Endothelial cell of umbilical vein (primary cell): ENCODE measurements around the gene BNC2. TPM values are rescaled to one million over a fixed set of nuclear protein-coding genes. Genes with fewer than 3 reads are reported as not detected.
A peak's percentile ranks its signal among the peaks of the same experiment; 100 is the strongest.

Source experiments
- BruUV-seq: library from RNA; stranded (reverse); fragments of 400-500 nt; replicated peaks from 2 replicates; lab custom pipeline; 2021; lab: Mats Ljungman, UMichigan
- CTCF ChIA-PET: fragments of 300-600, 350-600 bp; sonication (Branson Sonifier 250); formaldehyde crosslinking; loops from one replicate; lab custom pipeline; 2021; ENCODE audit warnings: antibody characterized with exemption, inconsistent platforms; lab: Charles Lee
- POLR2A ChIA-PET: fragments of 300-600, 350-600 bp; sonication (Branson Sonifier 250); formaldehyde crosslinking; loops from one replicate; lab custom pipeline; 2021; ENCODE audit warnings: antibody characterized with exemption, inconsistent platforms; lab: Charles Lee
- DNase-seq: peaks from one replicate; pipeline ENCODE4 v3.0.0-alpha.2; 2011; ENCODE audit warnings: low read depth, low spot score
- FAIRE-seq: peaks from 2 replicates; lab custom pipeline; 2011; peaks lifted over from hg19 to GRCh38; lab: Jason Lieb, UNC
- H2AFZ ChIP-seq: 2 replicates; pipeline ENCODE4 v1.6.0; 2012; ENCODE audit warnings: low read depth, low read length, control low read depth, inconsistent platforms
- H3K27ac ChIP-seq: 2 replicates; pipeline ENCODE4 v1.5.1; 2011; ENCODE audit warnings: low read depth, mild to moderate bottlenecking, control low read depth, low read length, moderate library complexity; ENCODE audit not compliant: insufficient read depth
- H3K27me3 ChIP-seq, 2 experiments: 2 replicates each; pipeline versions ENCODE4 v1.6.0 to v1.6.1; 2011; ENCODE audit warnings: low read length in 2 of 2, mixed read lengths in 1 of 2; ENCODE audit not compliant: control insufficient read depth in 2 of 2, insufficient read depth in 2 of 2
- H3K36me3 ChIP-seq, 2 experiments: 2 replicates in 1 of 2; 3 replicates in 1 of 2; pipeline ENCODE4 v1.5.1; 2011; ENCODE audit warnings: low read length in 2 of 2, mild to moderate bottlenecking in 1 of 2, moderate library complexity in 1 of 2; ENCODE audit not compliant: control insufficient read depth in 2 of 2, insufficient read depth in 2 of 2; ENCODE audit errors: extremely low read depth in 1 of 2
- H3K4me1 ChIP-seq: 3 replicates; pipeline ENCODE4 v1.5.1; 2011; ENCODE audit warnings: mild to moderate bottlenecking, low read length; ENCODE audit not compliant: control insufficient read depth, insufficient read depth; ENCODE audit errors: extremely low read depth
- H3K4me2 ChIP-seq: 2 replicates; pipeline ENCODE4 v1.6.1; 2011; ENCODE audit warnings: low read length, control low read depth, mixed read lengths; ENCODE audit not compliant: insufficient read depth
- H3K4me3 ChIP-seq, 3 experiments: fragments of 200-600 bp in 1 of 3; sonication (generic), shearing (Covaris generic) in 1 of 3; replicated peaks in 1 of 3; 2 replicates each; pipeline ENCODE4 v1.5.1; 2011 to 2016; ENCODE audit warnings: control low read depth in 3 of 3, low read length in 3 of 3, mild to moderate bottlenecking in 2 of 3, inconsistent platforms in 1 of 3, low read depth in 1 of 3, moderate library complexity in 1 of 3; ENCODE audit not compliant: insufficient read depth in 1 of 3
- H3K79me2 ChIP-seq: 2 replicates; pipeline ENCODE4 v1.6.0; 2012; ENCODE audit warnings: low read length, inconsistent platforms; ENCODE audit not compliant: control insufficient read depth, insufficient read depth
- H3K9ac ChIP-seq: replicated peaks from 2 replicates; pipeline ENCODE3; 2011; ENCODE audit warnings: low read length, control low read depth; ENCODE audit not compliant: insufficient read depth; ENCODE audit errors: extremely low read depth
- H3K9me1 ChIP-seq: replicated peaks from 3 replicates; pipeline ENCODE4 v1.6.0; 2011; ENCODE audit warnings: mild to moderate bottlenecking, low read length; ENCODE audit not compliant: control insufficient read depth, insufficient read depth; ENCODE audit errors: extremely low read depth
- H3K9me3 ChIP-seq: replicated peaks from 2 replicates; pipeline ENCODE4 v1.5.1; 2012; ENCODE audit warnings: low read length, inconsistent platforms; ENCODE audit not compliant: control insufficient read depth, insufficient read depth
- H4K20me1 ChIP-seq: replicated peaks from 2 replicates; pipeline ENCODE3; 2011; ENCODE audit warnings: mild to moderate bottlenecking, low read length; ENCODE audit not compliant: control insufficient read depth, insufficient read depth; ENCODE audit errors: extremely low read depth
- EZH2 ChIP-seq: IDR thresholded peaks from 2 replicates; pipeline ENCODE4 v1.6.1; 2012; ENCODE audit warnings: borderline replicate concordance, low read depth, mild to moderate bottlenecking, moderate library complexity, low read length, inconsistent platforms; ENCODE audit not compliant: severe bottlenecking
- FOS ChIP-seq: IDR thresholded peaks from 2 replicates; pipeline ENCODE4 v1.6.1; 2011; ENCODE audit warnings: mild to moderate bottlenecking, low read length, moderate library complexity, borderline replicate concordance; ENCODE audit not compliant: insufficient read depth
- GATA2 ChIP-seq: IDR thresholded peaks from 2 replicates; pipeline ENCODE4 v1.7.0; 2011; ENCODE audit warnings: low read depth, mild to moderate bottlenecking, moderate library complexity, mixed read lengths, low read length; ENCODE audit not compliant: insufficient read length, insufficient read depth
- JUN ChIP-seq: IDR thresholded peaks from 2 replicates; pipeline ENCODE4 v1.6.1; 2011; ENCODE audit warnings: borderline replicate concordance, low read depth; ENCODE audit not compliant: insufficient read length, insufficient read depth
- MYC ChIP-seq: IDR thresholded peaks from one replicate; pipeline ENCODE4 v1.6.1; 2011; ENCODE audit warnings: mild to moderate bottlenecking, low read depth, low read length
- POLR2A ChIP-seq: IDR thresholded peaks from 2 replicates; pipeline ENCODE4 v1.6.1; 2012; ENCODE audit warnings: low read depth, mild to moderate bottlenecking, control low read depth, low read length
- POLR2AphosphoS5 ChIP-seq: IDR thresholded peaks from 2 replicates; pipeline ENCODE4 v1.6.1; 2012; ENCODE audit warnings: low read depth, mild to moderate bottlenecking, control low read depth, low read length, moderate library complexity; ENCODE audit not compliant: insufficient read depth
- dilution Hi-C: fragments of 300-500 bp; cut with MboI; formaldehyde crosslinking; loops from one replicate; pipeline ENCODE4 v1.15.0; 2019; ENCODE audit warnings: low sequenced_read_pairs; ENCODE audit not compliant: extremely low pct_ligation_motif_present
- intact Hi-C: fragments of 100-400 bp; cut with micrococcal nuclease; formaldehyde crosslinking; loops from one replicate; pipeline ENCODE4 v1.10.0; 2022
- polyA plus RNA-seq, 4 experiments: library from polyadenylated mRNA; depleted of rRNA in 3 of 4; stranded (reverse) in 3 of 4; unstranded in 1 of 4; fragments of >200 nt; gene quantifications; 2 replicates each; pipeline versions ENCODE4 v1.2.1 to v1.2.3, GENCODE V29; 2011 to 2012; ENCODE audit warnings: missing spikeins in 1 of 4
- total RNA-seq: library from RNA; stranded (reverse); gene quantifications from 2 replicates; pipeline ENCODE4 v1.2.3, GENCODE V29; 2021
- TF ChIP-seq, protein P1 (sequence below), 2 donors: IDR thresholded peaks; 1 replicate in 1 of 2; 2 replicates in 1 of 2; pipeline ENCODE4 v1.5.1; 2011; ENCODE audit warnings: low read length in 2 of 2, mild to moderate bottlenecking in 2 of 2, moderate library complexity in 2 of 2, control low read depth in 1 of 2, inconsistent platforms in 1 of 2, low read depth in 1 of 2; ENCODE audit not compliant: insufficient read depth in 1 of 2; ENCODE audit errors: extremely low read depth in 1 of 2
- TF ChIP-seq, protein P2 (sequence below): IDR thresholded peaks from 2 replicates; pipeline ENCODE4 v1.6.1; 2011; ENCODE audit not compliant: insufficient read depth, insufficient read length

Gene BNC2
- total and polyA plus RNA-seq, 2 donors (not counting 3 experiments of a cell fraction or from before 2014, with no cell fraction given), result 12.1 to 34.3 TPM

DNA sequence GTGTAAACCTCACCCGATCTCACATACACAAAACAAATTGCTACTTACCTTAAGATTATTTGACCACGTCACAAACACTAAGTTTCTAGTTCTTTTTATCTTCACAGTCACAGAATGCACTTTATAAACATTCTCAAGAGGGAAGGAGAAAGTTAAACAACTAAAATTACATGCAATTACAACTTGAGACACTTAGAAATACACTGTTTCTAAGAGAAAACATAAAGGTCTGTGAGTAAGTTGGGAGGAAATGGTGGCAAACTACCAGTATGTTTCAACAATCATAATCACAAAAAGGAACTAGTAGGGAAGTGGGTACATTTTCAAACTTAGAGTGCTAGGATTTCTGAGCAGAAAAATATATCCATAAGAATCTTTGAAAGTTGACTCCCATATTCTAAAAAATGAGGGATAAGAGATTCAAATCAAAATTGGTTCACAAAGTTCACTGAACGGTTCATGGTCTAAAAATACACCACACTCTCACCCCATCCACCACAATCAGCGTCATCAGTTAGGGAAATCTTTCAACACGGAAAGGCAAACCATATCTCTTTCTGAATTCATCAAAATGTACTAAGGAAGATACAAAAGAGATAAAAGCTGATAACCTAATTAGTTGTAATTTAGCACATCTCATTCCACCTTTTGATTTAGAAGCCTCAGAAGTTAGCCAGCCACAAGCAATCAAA, 182.6 kb downstream of the BNC2 start:
- CTCF ChIA-PET, result interaction anchor here (1.9 kb wide), 1 partner anchor 34 kb away, joined by 4 read pairs; no protein-coding TSS in a partner anchor
- DNase-seq (peak; percentile 52), FAIRE-seq (peak; percentile 33)
- Histone ChIP-seq H4K20me1 (no peaks in the 10 kb centered on the region), H3K79me2 (peaks cover 24% of the 10 kb centered on the region), H2AFZ (peak overlapping the region; percentile 18), H3K4me1 (peaks cover 26% of the 10 kb centered on the region), H3K4me2 (peak overlapping the region; percentile 53), H3K36me3 (no peaks in the 10 kb centered on the region), H3K9ac (no peak overlapping the region), H3K27me3 (no peaks in the 10 kb centered on the region), H3K9me1 (no peaks in the 10 kb centered on the region), H3K27ac (no peak overlapping the region), H3K4me3 (no peak overlapping the region), H3K9me3 (no peaks in the 10 kb centered on the region)
- POLR2A ChIA-PET, result interaction anchor here (0.5 kb wide), 1 partner anchor 40 kb away, joined by 3 read pairs; no protein-coding TSS in a partner anchor
- no TSS peak for BruUV-seq
- dilution Hi-C loops, result no loop called here
- TF ChIP-seq, protein P1, sequence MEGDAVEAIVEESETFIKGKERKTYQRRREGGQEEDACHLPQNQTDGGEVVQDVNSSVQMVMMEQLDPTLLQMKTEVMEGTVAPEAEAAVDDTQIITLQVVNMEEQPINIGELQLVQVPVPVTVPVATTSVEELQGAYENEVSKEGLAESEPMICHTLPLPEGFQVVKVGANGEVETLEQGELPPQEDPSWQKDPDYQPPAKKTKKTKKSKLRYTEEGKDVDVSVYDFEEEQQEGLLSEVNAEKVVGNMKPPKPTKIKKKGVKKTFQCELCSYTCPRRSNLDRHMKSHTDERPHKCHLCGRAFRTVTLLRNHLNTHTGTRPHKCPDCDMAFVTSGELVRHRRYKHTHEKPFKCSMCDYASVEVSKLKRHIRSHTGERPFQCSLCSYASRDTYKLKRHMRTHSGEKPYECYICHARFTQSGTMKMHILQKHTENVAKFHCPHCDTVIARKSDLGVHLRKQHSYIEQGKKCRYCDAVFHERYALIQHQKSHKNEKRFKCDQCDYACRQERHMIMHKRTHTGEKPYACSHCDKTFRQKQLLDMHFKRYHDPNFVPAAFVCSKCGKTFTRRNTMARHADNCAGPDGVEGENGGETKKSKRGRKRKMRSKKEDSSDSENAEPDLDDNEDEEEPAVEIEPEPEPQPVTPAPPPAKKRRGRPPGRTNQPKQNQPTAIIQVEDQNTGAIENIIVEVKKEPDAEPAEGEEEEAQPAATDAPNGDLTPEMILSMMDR (IDR thresholded peaks at IDR 0.05; ENCODE audit: extremely low read depth in 1 of 2, insufficient read depth in 1 of 2, low read depth in 1 of 2, low read length in 2 of 2), result no peak
- no peak for TF ChIP-seq MYC
- no peak for TF ChIP-seq POLR2AphosphoS5
- TF ChIP-seq, protein P2, sequence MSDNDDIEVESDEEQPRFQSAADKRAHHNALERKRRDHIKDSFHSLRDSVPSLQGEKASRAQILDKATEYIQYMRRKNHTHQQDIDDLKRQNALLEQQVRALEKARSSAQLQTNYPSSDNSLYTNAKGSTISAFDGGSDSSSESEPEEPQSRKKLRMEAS, result no peak
- TF ChIP-seq GATA2, result no peak
- no peak for TF ChIP-seq EZH2
- TF ChIP-seq FOS, result no peak
- TF ChIP-seq JUN, result no peak
- TF ChIP-seq POLR2A, result no peak
- intact Hi-C loops, result loop anchor here (5.0 kb wide), 1 partner anchor 61 kb away; no protein-coding TSS in a partner anchor
